Measurements from ENCODE around the gene STRN.

Gene STRN

GRCh38 chr2:36885605-36886004 is 80.7 kb downstream of the STRN start:
- Mint-ChIP-seq H3K9me3 (no peaks in the 10 kb centered on the region), H3K36me3 (ENCODE audit: low read depth) (peaks cover 16% of the 10 kb centered on the region), H3K4me1 (no peaks in the 10 kb centered on the region), H3K4me3 (no peak overlapping the region), H3K27ac (no peak overlapping the region), H3K27me3 (ENCODE audit: low read depth) (no peaks in the 10 kb centered on the region)
- no peak for TF ChIP-seq CTCF (IDR thresholded peaks at IDR 0.05; ENCODE audit: unreplicated experiment in 3 of 3)

GRCh38 chr2:36882532-36882931 is 83.8 kb downstream of the STRN start:
- no peak overlapping the region for H3K4me3 Mint-ChIP-seq
- H3K27me3 Mint-ChIP-seq (ENCODE audit: low read depth) = no peaks in the 10 kb centered on the region
- H3K4me1 Mint-ChIP-seq = no peaks in the 10 kb centered on the region
- no peak overlapping the region for H3K27ac Mint-ChIP-seq
- peaks cover 19% of the 10 kb centered on the region for H3K36me3 Mint-ChIP-seq (ENCODE audit: low read depth)
- no peak for TF ChIP-seq CTCF (IDR thresholded peaks at IDR 0.05; ENCODE audit: unreplicated experiment in 3 of 3)
- no peaks in the 10 kb centered on the region for H3K9me3 Mint-ChIP-seq

GRCh38 chr2:36881816-36882215 is 84.5 kb downstream of the STRN start:
- Mint-ChIP-seq H3K9me3 (no peaks in the 10 kb centered on the region), H3K4me1 (no peaks in the 10 kb centered on the region), H3K27me3 (ENCODE audit: low read depth) (no peaks in the 10 kb centered on the region), H3K4me3 (no peak overlapping the region), H3K27ac (no peak overlapping the region), H3K36me3 (ENCODE audit: low read depth) (peaks cover 26% of the 10 kb centered on the region)
- TF ChIP-seq CTCF (IDR thresholded peaks at IDR 0.05; ENCODE audit: unreplicated experiment in 3 of 3) = no peak

GRCh38 chr2:36878429-36878828 is 87.9 kb downstream of the STRN start:
- peaks cover 5% of the 10 kb centered on the region for H3K9me3 Mint-ChIP-seq
- no peaks in the 10 kb centered on the region for H3K27me3 Mint-ChIP-seq (ENCODE audit: low read depth)

GRCh38 chr2:36871068-36871707 is 95.1 kb downstream of the STRN start:
- Mint-ChIP-seq H3K4me1 (no peaks in the 10 kb centered on the region), H3K27ac (no peak overlapping the region), H3K27me3 (ENCODE audit: low read depth) (no peaks in the 10 kb centered on the region), H3K9me3 (peaks cover 5% of the 10 kb centered on the region), H3K36me3 (ENCODE audit: low read depth) (peaks cover 61% of the 10 kb centered on the region), H3K4me3 (no peak overlapping the region)
- TF ChIP-seq CTCF (IDR thresholded peaks at IDR 0.05; ENCODE audit: unreplicated experiment in 3 of 3) = no peak

More at GRCh38 chr2:36878429-36878828, 87.9 kb downstream of the STRN start:
- Mint-ChIP-seq H3K27ac (no peak overlapping the region), H3K36me3 (ENCODE audit: low read depth) (peaks cover 43% of the 10 kb centered on the region), H3K4me1 (no peaks in the 10 kb centered on the region), H3K4me3 (no peak overlapping the region)
- TF ChIP-seq CTCF (IDR thresholded peaks at IDR 0.05; ENCODE audit: unreplicated experiment in 3 of 3) = no peak

- Mint-ChIP-seq H3K27ac (no peak overlapping the region), H3K4me3 (no peak overlapping the region), H3K36me3 (ENCODE audit: low read depth) (peaks cover 59% of the 10 kb centered on the region), H3K27me3 (ENCODE audit: low read depth) (no peaks in the 10 kb centered on the region), H3K4me1 (no peaks in the 10 kb centered on the region), H3K9me3 (peaks cover 3% of the 10 kb centered on the region)
- TF ChIP-seq CTCF (IDR thresholded peaks at IDR 0.05; ENCODE audit: unreplicated experiment in 3 of 3) = no peak
Measured at GRCh38 chr2:36869606-36870005, 96.7 kb downstream of the STRN start.
